Liver (tissue), 9 donors: Measurements from ENCODE around the gene FNBP1L. TPM values are rescaled to one million over a fixed set of nuclear protein-coding genes. Genes with fewer than 3 reads are reported as not detected.

ENCODE experiments used
- DNase-seq: peaks from one replicate; pipeline ENCODE4 v3.0.0-alpha.2; 2017; ENCODE audit warnings: low spot score
- H3K27ac ChIP-seq, 2 donors: one replicate each; pipeline ENCODE4 v1.7.0; 2013; ENCODE audit warnings: inconsistent platforms in 2 of 2, low read length in 2 of 2, control low read depth in 1 of 2, low read depth in 1 of 2, mild to moderate bottlenecking in 1 of 2
- H3K27me3 ChIP-seq, 4 donors: one replicate each; pipeline versions ENCODE4 v1.6.1 to v1.7.0; 2013; ENCODE audit warnings: low read length in 3 of 4, inconsistent platforms in 1 of 4, mild to moderate bottlenecking in 1 of 4, moderate library complexity in 1 of 4; ENCODE audit not compliant: control insufficient read depth in 4 of 4, insufficient read depth in 4 of 4
- H3K36me3 ChIP-seq, 4 donors: one replicate each; pipeline versions ENCODE4 v1.6.1 to v1.7.0; 2013; ENCODE audit warnings: low read length in 3 of 4, mild to moderate bottlenecking in 3 of 4, low read depth in 1 of 4, moderate library complexity in 1 of 4; ENCODE audit not compliant: control insufficient read depth in 4 of 4, insufficient read depth in 3 of 4
- H3K4me1 ChIP-seq, 4 donors: one replicate each; pipeline versions ENCODE4 v1.6.1 to v1.7.0; 2013; ENCODE audit warnings: low read length in 3 of 4, mild to moderate bottlenecking in 3 of 4, moderate library complexity in 1 of 4; ENCODE audit not compliant: control insufficient read depth in 4 of 4, insufficient read depth in 4 of 4
- H3K4me3 ChIP-seq, 3 donors: one replicate each; pipeline versions ENCODE4 v1.6.1 to v1.7.0; 2013; ENCODE audit warnings: low read length in 3 of 3, control low read depth in 1 of 3, low read depth in 1 of 3, mild to moderate bottlenecking in 1 of 3
- H3K9ac ChIP-seq, 2 donors: one replicate each; pipeline ENCODE4 v1.7.0; 2013; ENCODE audit warnings: low read length in 2 of 2, mild to moderate bottlenecking in 2 of 2, moderate library complexity in 2 of 2, control low read depth in 1 of 2, low read depth in 1 of 2
- H3K9me3 ChIP-seq, 4 donors: one replicate each; pipeline versions ENCODE4 v1.6.1 to v1.7.0; 2013; ENCODE audit warnings: low read length in 3 of 4; ENCODE audit not compliant: control insufficient read depth in 4 of 4
- EGR1 ChIP-seq, 2 donors: IDR thresholded peaks; 2 replicates each; pipeline ENCODE4 v1.6.1; 2016 to 2018; ENCODE audit warnings: antibody characterized with exemption in 2 of 2, low read depth in 2 of 2
- FOXA1 ChIP-seq: IDR thresholded peaks from 2 replicates; pipeline ENCODE4 v1.6.1; 2016; ENCODE audit warnings: antibody characterized with exemption
- FOXA2 ChIP-seq: IDR thresholded peaks from 2 replicates; pipeline ENCODE4 v1.6.1; 2016; ENCODE audit warnings: antibody characterized with exemption
- GABPA ChIP-seq, 2 donors: IDR thresholded peaks in 1 of 2; conservative IDR thresholded peaks in 1 of 2; 2 replicates each; pipeline ENCODE4 v1.6.1; 2016; ENCODE audit warnings: antibody characterized with exemption in 2 of 2, mild to moderate bottlenecking in 1 of 2, moderate library complexity in 1 of 2
- HNF4A ChIP-seq, 2 donors: conservative IDR thresholded peaks; 2 replicates each; pipeline ENCODE4 v1.6.1; 2016; ENCODE audit warnings: antibody characterized with exemption in 2 of 2, mild to moderate bottlenecking in 2 of 2
- HNF4G ChIP-seq: IDR thresholded peaks from 2 replicates; pipeline ENCODE4 v1.6.1; 2016; ENCODE audit warnings: antibody characterized with exemption
- JUND ChIP-seq, 2 donors: IDR thresholded peaks; 2 replicates each; pipeline ENCODE4 v1.6.1; 2016; ENCODE audit warnings: antibody characterized with exemption in 2 of 2
- NR2F2 ChIP-seq: IDR thresholded peaks from 2 replicates; pipeline ENCODE4 v1.6.1; 2016; ENCODE audit warnings: antibody characterized with exemption
- RAD21 ChIP-seq, 2 donors: IDR thresholded peaks; 2 replicates each; pipeline ENCODE4 v1.6.1; 2016; ENCODE audit warnings: antibody characterized with exemption in 2 of 2, mild to moderate bottlenecking in 2 of 2
- RXRA ChIP-seq, 2 donors: IDR thresholded peaks; 2 replicates each; pipeline ENCODE4 v1.6.1; 2017 to 2018; ENCODE audit warnings: antibody characterized with exemption in 2 of 2, mild to moderate bottlenecking in 1 of 2
- SP1 ChIP-seq: IDR thresholded peaks from 2 replicates; pipeline ENCODE4 v1.6.1; 2018; ENCODE audit warnings: antibody characterized with exemption, mild to moderate bottlenecking
- YY1 ChIP-seq: IDR thresholded peaks from 2 replicates; pipeline ENCODE4 v1.6.1; 2016; ENCODE audit warnings: antibody characterized with exemption, mild to moderate bottlenecking
- WGBS: extraction: QIAGEN DNeasy Blood & Tissue Kit; methylation state at CpG from one replicate; pipeline ENCODE4 v1.1.7; 2013; 5-methylcytosine and 5-hydroxymethylcytosine counted together
- polyA plus RNA-seq, 2 donors: library from polyadenylated mRNA; stranded (reverse) in 1 of 2; unstranded in 1 of 2; fragments of 200-250 nt in 1 of 2; fragments of >200 nt in 1 of 2; fragmentation: Nextera tagmentation in 1 of 2; extraction: Ambion mirVana in 1 of 2; gene quantifications; one replicate each; pipeline versions ENCODE4 v1.2.1 to v1.2.3, GENCODE V29; 2013 to 2015
- total RNA-seq, 2 donors: library from RNA; depleted of rRNA; stranded (reverse); fragments of >200 nt; gene quantifications; one replicate each; pipeline ENCODE4 v1.2.3, GENCODE V29; 2014
- TF ChIP-seq, protein P1 (sequence below): IDR thresholded peaks from 2 replicates; pipeline ENCODE4 v1.6.1; 2016; ENCODE audit warnings: antibody characterized with exemption
- TF ChIP-seq, protein P2 (sequence below): IDR thresholded peaks from 2 replicates; pipeline ENCODE4 v1.6.1; 2016; ENCODE audit warnings: antibody characterized with exemption
- TF ChIP-seq, protein P3 (sequence below): IDR thresholded peaks from 2 replicates; pipeline ENCODE4 v1.6.1; 2016; ENCODE audit warnings: antibody characterized with exemption, mild to moderate bottlenecking
- TF ChIP-seq, protein P4 (sequence below): fragments of 150-350 bp; IDR thresholded peaks from 2 replicates; pipeline ENCODE4 v1.5.1; 2017; ENCODE audit warnings: improper control_type of control experiment, low read depth, low read length; ENCODE audit not compliant: missing input control
- donor health status: healthy.
- donor health status: healthy.
- donor health status: healthy.
- donor health status: healthy.
- donor health status: healthy.

The FNBP1L gene
- total and polyA plus RNA-seq, 4 donors = 5.3 to 13.5 (median 8.9) TPM

DNA sequence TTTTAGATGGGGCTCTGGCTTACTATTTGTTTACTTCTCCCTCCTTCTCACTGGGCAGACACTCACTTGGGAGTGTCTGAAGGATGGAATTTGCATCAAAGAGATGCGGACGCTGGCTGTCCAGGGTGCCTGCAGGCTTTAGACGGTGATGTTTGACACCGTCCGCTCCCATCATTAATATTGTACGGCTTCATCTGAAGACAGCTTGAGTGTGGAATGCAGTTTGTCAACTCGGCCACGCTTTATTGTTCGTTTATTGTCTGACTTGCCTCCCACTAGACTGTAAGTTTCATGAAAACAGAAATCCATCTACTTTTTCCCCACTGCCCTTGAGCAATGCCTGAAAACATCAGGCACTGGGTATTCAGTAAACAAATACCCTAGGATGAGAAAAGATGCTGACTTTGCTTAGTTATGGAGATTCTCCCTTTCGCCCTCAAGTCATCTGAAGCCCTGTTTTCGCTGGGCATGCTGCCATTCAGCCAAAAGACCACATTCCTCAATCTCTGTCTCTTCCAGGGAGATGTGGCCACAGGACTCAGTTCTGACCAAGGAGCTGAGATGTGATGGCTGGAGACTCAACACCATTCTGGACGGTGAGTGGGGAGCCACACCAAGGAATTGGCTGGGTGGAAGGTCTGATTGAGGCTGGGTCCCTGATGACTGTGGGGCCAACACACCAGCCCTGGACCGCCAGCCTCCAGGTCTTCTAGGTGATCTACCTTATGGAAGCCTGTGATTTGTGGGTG, 146.1 kb downstream of the FNBP1L start:
- no peak overlapping the region for H3K4me3 ChIP-seq
- H3K9ac ChIP-seq = no peak overlapping the region
- no peak for DNase-seq
- H3K9me3 ChIP-seq = no peaks in the 10 kb centered on the region
- H3K4me1 ChIP-seq = peaks cover 1 to 45% (median 24%) of the 10 kb centered on the region in 4 donors
- 83% methylated on average over 13 of the region's 13 CpGs for WGBS
- H3K27me3 ChIP-seq = no peaks in the 10 kb centered on the region
- peaks cover 0 to 6% (median under 1%) of the 10 kb centered on the region in 4 donors for H3K36me3 ChIP-seq
- H3K27ac ChIP-seq = peak overlapping the region in 1 of 2 donors; percentile 96
- TF ChIP-seq, protein P1, sequence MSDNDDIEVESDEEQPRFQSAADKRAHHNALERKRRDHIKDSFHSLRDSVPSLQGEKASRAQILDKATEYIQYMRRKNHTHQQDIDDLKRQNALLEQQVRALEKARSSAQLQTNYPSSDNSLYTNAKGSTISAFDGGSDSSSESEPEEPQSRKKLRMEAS = no peak
- TF ChIP-seq RXRA (IDR thresholded peaks at IDR 0.05) (no peak), HNF4A (conservative IDR thresholded peaks at IDR 0.05) (no peak), EGR1 (IDR thresholded peaks at IDR 0.05; ENCODE audit: low read depth in 2 of 2) (no peak), GABPA (IDR thresholded peaks at IDR 0.05 in 1 of 2, conservative IDR thresholded peaks at IDR 0.05 in 1 of 2) (no peak), JUND (IDR thresholded peaks at IDR 0.05) (no peak)

DNA sequence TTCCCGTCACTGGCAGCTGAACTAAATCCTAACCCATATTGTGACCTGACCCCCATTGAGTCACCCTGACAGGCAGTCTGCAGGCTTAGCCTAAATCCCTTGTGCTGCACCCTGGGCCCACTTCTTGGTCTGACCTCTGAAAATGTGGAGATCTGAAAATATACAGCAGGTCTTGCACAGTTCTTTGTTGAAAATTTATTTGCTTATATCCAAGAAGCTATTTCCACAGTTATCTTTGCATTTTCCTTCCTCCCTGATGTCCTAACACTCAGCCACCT, 146.6 kb downstream of the FNBP1L start:
- no peaks in the 10 kb centered on the region for H3K27me3 ChIP-seq
- H3K27ac ChIP-seq = no peak overlapping the region
- H3K9me3 ChIP-seq = no peaks in the 10 kb centered on the region
- H3K4me1 ChIP-seq = peaks cover 1 to 45% (median 24%) of the 10 kb centered on the region in 4 donors
- no peak overlapping the region for H3K4me3 ChIP-seq
- TF ChIP-seq, protein P2, sequence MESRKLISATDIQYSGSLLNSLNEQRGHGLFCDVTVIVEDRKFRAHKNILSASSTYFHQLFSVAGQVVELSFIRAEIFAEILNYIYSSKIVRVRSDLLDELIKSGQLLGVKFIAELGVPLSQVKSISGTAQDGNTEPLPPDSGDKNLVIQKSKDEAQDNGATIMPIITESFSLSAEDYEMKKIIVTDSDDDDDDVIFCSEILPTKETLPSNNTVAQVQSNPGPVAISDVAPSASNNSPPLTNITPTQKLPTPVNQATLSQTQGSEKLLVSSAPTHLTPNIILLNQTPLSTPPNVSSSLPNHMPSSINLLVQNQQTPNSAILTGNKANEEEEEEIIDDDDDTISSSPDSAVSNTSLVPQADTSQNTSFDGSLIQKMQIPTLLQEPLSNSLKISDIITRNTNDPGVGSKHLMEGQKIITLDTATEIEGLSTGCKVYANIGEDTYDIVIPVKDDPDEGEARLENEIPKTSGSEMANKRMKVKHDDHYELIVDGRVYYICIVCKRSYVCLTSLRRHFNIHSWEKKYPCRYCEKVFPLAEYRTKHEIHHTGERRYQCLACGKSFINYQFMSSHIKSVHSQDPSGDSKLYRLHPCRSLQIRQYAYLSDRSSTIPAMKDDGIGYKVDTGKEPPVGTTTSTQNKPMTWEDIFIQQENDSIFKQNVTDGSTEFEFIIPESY = no peak
- TF ChIP-seq, protein P1 = no peak
- no peak for TF ChIP-seq RXRA (IDR thresholded peaks at IDR 0.05)
- TF ChIP-seq FOXA1 = no peak
- TF ChIP-seq EGR1 (IDR thresholded peaks at IDR 0.05; ENCODE audit: low read depth in 2 of 2) = no peak
- no peak for TF ChIP-seq YY1
- TF ChIP-seq NR2F2 = no peak
- no peak for TF ChIP-seq HNF4A (conservative IDR thresholded peaks at IDR 0.05)
- no peak for TF ChIP-seq RAD21 (IDR thresholded peaks at IDR 0.05)
- TF ChIP-seq, protein P3, sequence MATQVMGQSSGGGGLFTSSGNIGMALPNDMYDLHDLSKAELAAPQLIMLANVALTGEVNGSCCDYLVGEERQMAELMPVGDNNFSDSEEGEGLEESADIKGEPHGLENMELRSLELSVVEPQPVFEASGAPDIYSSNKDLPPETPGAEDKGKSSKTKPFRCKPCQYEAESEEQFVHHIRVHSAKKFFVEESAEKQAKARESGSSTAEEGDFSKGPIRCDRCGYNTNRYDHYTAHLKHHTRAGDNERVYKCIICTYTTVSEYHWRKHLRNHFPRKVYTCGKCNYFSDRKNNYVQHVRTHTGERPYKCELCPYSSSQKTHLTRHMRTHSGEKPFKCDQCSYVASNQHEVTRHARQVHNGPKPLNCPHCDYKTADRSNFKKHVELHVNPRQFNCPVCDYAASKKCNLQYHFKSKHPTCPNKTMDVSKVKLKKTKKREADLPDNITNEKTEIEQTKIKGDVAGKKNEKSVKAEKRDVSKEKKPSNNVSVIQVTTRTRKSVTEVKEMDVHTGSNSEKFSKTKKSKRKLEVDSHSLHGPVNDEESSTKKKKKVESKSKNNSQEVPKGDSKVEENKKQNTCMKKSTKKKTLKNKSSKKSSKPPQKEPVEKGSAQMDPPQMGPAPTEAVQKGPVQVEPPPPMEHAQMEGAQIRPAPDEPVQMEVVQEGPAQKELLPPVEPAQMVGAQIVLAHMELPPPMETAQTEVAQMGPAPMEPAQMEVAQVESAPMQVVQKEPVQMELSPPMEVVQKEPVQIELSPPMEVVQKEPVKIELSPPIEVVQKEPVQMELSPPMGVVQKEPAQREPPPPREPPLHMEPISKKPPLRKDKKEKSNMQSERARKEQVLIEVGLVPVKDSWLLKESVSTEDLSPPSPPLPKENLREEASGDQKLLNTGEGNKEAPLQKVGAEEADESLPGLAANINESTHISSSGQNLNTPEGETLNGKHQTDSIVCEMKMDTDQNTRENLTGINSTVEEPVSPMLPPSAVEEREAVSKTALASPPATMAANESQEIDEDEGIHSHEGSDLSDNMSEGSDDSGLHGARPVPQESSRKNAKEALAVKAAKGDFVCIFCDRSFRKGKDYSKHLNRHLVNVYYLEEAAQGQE = no peak
- no peak for TF ChIP-seq FOXA2
- no peak for TF ChIP-seq HNF4G
- TF ChIP-seq SP1 = no peak
- TF ChIP-seq, protein P4, sequence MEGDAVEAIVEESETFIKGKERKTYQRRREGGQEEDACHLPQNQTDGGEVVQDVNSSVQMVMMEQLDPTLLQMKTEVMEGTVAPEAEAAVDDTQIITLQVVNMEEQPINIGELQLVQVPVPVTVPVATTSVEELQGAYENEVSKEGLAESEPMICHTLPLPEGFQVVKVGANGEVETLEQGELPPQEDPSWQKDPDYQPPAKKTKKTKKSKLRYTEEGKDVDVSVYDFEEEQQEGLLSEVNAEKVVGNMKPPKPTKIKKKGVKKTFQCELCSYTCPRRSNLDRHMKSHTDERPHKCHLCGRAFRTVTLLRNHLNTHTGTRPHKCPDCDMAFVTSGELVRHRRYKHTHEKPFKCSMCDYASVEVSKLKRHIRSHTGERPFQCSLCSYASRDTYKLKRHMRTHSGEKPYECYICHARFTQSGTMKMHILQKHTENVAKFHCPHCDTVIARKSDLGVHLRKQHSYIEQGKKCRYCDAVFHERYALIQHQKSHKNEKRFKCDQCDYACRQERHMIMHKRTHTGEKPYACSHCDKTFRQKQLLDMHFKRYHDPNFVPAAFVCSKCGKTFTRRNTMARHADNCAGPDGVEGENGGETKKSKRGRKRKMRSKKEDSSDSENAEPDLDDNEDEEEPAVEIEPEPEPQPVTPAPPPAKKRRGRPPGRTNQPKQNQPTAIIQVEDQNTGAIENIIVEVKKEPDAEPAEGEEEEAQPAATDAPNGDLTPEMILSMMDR = no peak
- TF ChIP-seq GABPA (IDR thresholded peaks at IDR 0.05 in 1 of 2, conservative IDR thresholded peaks at IDR 0.05 in 1 of 2) = no peak
- DNase-seq = no peak
- H3K9ac ChIP-seq = no peak overlapping the region
- WGBS = 98% methylated on average over 1 of the region's 1 CpG
- H3K36me3 ChIP-seq = peaks cover 0 to 3% (median under 1%) of the 10 kb centered on the region in 4 donors
